Erythroblast (primary cell): ENCODE results near the gene PTCHD4.

ENCODE experiments used
- GATA1 ChIP-seq: IDR thresholded peaks from 2 replicates; pipeline ENCODE4 v1.6.1; 2011; ENCODE audit warnings: low read depth, mild to moderate bottlenecking, control low read depth, low read length, moderate library complexity
- POLR2A ChIP-seq: IDR thresholded peaks from 2 replicates; pipeline ENCODE4 v1.6.1; 2011; ENCODE audit warnings: mild to moderate bottlenecking, low read length

GRCh38 chr6:48090546-48090945, 20.5 kb downstream of the PTCHD4 start:
- TF ChIP-seq POLR2A (no peak), GATA1 (no peak)
